SH-SY5Y (cell line): ENCODE data around the gene SLC25A22.

ENCODE experiments used
- GATA2 ChIP-seq: IDR thresholded peaks from 2 replicates; pipeline ENCODE4 v1.6.1; 2011; ENCODE audit warnings: mild to moderate bottlenecking, low read depth, low read length
- GATA3 ChIP-seq: IDR thresholded peaks from 2 replicates; pipeline ENCODE4 v1.6.1; 2011; ENCODE audit warnings: low read depth, mild to moderate bottlenecking, low read length, moderate library complexity

- TF ChIP-seq GATA2 (no peak), GATA3 (no peak)
These were observed 33.6 kb downstream of the SLC25A22 start for GRCh38 chr11:764322-765024.
